ENCODE measurements around the gene SLC12A4.
"Not testable (repeated sequence)": the region's sequence is repeated elsewhere in the genome, so short reads cannot be mapped to it uniquely, and the experiment has no call there.

SLC12A4 gene

GRCh38 chr16:67968400-67969253 is at the start of gene SLC12A4:
Gene SLC12A4 (minus strand): TSS chr16:67968637. CDS start chr16:67968553, 84 bp downstream.
- DNase-seq: peak; percentile 71

GRCh38 chr16:68015681-68016080 is 47.2 kb upstream of the SLC12A4 start, which contains the start of gene DPEP2NB:
Gene DPEP2NB (minus strand): TSS chr16:68015911. CDS start chr16:68015770, 141 bp downstream.
- no peak for DNase-seq

GRCh38 chr16:68013440-68013839 is 45.0 kb upstream of the SLC12A4 start:
- DNase-seq: no peak

- not testable (repeated sequence) for DNase-seq
These were observed 41.4 kb upstream of the SLC12A4 start for GRCh38 chr16:68009872-68010271.

- DNase-seq: no peak
These were observed 40.8 kb upstream of the SLC12A4 start for GRCh38 chr16:68009157-68009735.

- DNase-seq: no peak
These were observed 37.4 kb upstream of the SLC12A4 start for GRCh38 chr16:68005786-68006286.

GRCh38 chr16:68005211-68005610 is 36.8 kb upstream of the SLC12A4 start:
- no peak for DNase-seq

- DNase-seq: no peak
These were observed 34.6 kb upstream of the SLC12A4 start for GRCh38 chr16:68003031-68003430.

- DNase-seq: no peak
These were observed 32.0 kb upstream of the SLC12A4 start for GRCh38 chr16:68000450-68000849.

GRCh38 chr16:67999985-68000384 is 31.5 kb upstream of the SLC12A4 start:
- DNase-seq: no peak

GRCh38 chr16:67998779-67999688 is 30.6 kb upstream of the SLC12A4 start, which contains the start of gene DPEP2:
Gene DPEP2 (minus strand): TSS chr16:67999484. CDS start chr16:67993212, 6,272 bp downstream.
- not testable (repeated sequence) for DNase-seq

GRCh38 chr16:67998231-67998778 is 29.9 kb upstream of the SLC12A4 start:
- DNase-seq: not testable (repeated sequence)

GRCh38 chr16:67996666-67997065 is 28.2 kb upstream of the SLC12A4 start:
- DNase-seq: no peak

GRCh38 chr16:67995423-67995822 is 27.0 kb upstream of the SLC12A4 start:
- DNase-seq: no peak

- DNase-seq: not testable (repeated sequence)
These were observed 25.6 kb upstream of the SLC12A4 start for GRCh38 chr16:67994040-67994408.

- peak; percentile 40 for DNase-seq
These were observed 25.0 kb upstream of the SLC12A4 start for GRCh38 chr16:67993207-67994039.

- no peak for DNase-seq
These were observed 24.3 kb upstream of the SLC12A4 start for GRCh38 chr16:67992661-67993206.

GRCh38 chr16:67990018-67990386 is 21.6 kb upstream of the SLC12A4 start:
- no peak for DNase-seq

GRCh38 chr16:67989322-67990017 is 21.0 kb upstream of the SLC12A4 start:
- no peak for DNase-seq

- DNase-seq: no peak
These were observed 20.2 kb upstream of the SLC12A4 start for GRCh38 chr16:67988675-67989074.

Data from NCI-H226 (cell line).